Uterus (tissue), 4 donors: ENCODE measurements around the gene ANAPC16. TPM values are rescaled to one million over a fixed set of nuclear protein-coding genes. Genes with fewer than 3 reads are reported as not detected.

ENCODE experiments used
- DNase-seq, 2 donors: peaks; one replicate each; pipeline ENCODE4 v3.0.0-alpha.2; 2019 to 2020
- H3K27ac ChIP-seq, 2 donors: fragments of 200-600 bp; sonication (generic); 1 replicate in 1 of 2; 2 replicates in 1 of 2; pipeline ENCODE4 v1.5.1; 2016 to 2018
- H3K27me3 ChIP-seq, 2 donors: fragments of 200-600 bp; sonication (generic); one replicate each; pipeline ENCODE4 v1.5.1; 2018 to 2019; ENCODE audit warnings: control low read depth in 1 of 2
- H3K36me3 ChIP-seq, 2 donors: fragments of 200-600 bp; sonication (generic); one replicate each; pipeline ENCODE4 v1.5.1; 2019; ENCODE audit warnings: control low read depth in 1 of 2
- H3K4me1 ChIP-seq, 2 donors: fragments of 200-600 bp; sonication (generic); one replicate each; pipeline ENCODE4 v1.5.1; 2018 to 2019; ENCODE audit warnings: control low read depth in 1 of 2
- H3K4me3 ChIP-seq, 2 donors: fragments of 200-600 bp; sonication (generic); 1 replicate in 1 of 2; 2 replicates in 1 of 2; pipeline ENCODE4 v1.5.1; 2018 to 2019; ENCODE audit warnings: mild to moderate bottlenecking in 1 of 2
- H3K9me3 ChIP-seq, 2 donors: fragments of 200-600 bp; sonication (generic); one replicate each; pipeline ENCODE4 v1.5.1; 2019; ENCODE audit warnings: control low read depth in 1 of 2
- POLR2A ChIP-seq, 2 donors: fragments of 450-650 bp; IDR thresholded peaks; one replicate each; pipeline ENCODE4 v1.6.1; 2016; ENCODE audit warnings: antibody characterized with exemption in 2 of 2, mild to moderate bottlenecking in 1 of 2, moderate library complexity in 1 of 2
- intact Hi-C: fragments of 100-400 bp; cut with DNase I; formaldehyde crosslinking; loops from one replicate; pipeline ENCODE4 v1.15.1; 2023; ENCODE audit warnings: low total_unique reads
- total RNA-seq, 4 donors: library from RNA; depleted of rRNA in 3 of 4; stranded (reverse); fragments of >200 nt in 3 of 4; gene quantifications; one replicate each; pipeline versions ENCODE4 v1.1.0 to v1.2.4, GENCODE V29; 2014 to 2023
- TF ChIP-seq, protein P1 (sequence below), 4 experiments: fragments of 200-600 bp in 2 of 4; fragments of 450-650 bp in 2 of 4; sonication (generic) in 2 of 4; IDR thresholded peaks; one replicate each; pipeline ENCODE4 v1.5.1; 2016 to 2019; ENCODE audit warnings: antibody characterized with exemption in 4 of 4, mild to moderate bottlenecking in 2 of 4, moderate library complexity in 1 of 4
- donor health status: DM: yes; HTN: yes; CAD: no.

The ANAPC16 gene
- total RNA-seq, 4 donors from 2014 or later = 83.8 to 144 (median 101) TPM

DNA sequence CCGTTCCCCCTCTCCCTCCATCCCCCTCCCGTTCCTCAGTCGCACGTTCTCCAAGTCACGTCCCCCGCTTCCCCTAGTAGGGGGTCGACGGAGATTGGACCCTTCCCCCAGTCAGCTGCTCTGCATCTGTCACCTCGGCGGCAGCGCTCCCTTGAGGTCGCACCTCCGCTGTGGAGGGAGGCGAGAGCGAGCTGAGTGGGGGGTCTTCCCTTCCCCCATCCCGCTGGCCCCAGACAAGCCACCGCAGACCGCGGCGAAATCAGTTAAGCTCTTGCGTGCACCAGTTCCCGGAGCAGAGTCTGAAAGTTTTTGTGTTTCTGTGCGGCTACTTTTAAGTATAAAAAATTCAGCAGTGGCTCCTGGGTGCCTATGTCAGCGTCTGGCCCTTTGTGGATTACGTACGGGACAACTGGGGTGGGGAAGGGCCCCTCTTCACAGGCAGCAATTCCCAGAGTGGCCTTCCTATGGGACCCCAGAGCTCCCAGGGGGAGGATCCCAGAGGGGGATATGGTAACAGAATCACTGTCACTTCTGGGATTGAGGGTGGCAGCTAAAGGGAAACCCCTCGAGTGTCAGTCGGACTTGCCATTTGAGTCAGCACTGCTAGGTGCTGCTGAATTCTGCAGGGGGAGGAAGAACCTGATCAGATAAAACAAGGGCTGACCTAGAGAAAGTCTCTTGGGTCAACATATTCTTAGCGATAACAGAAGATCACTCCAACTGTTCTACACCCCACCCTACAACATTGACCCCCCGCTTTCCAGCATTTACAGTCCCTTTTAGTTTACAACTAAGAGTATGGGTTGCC is 45.4 kb downstream of the ANAPC16 start:
- intact Hi-C loops = no loop called here
- peak overlapping the region; percentile 42 to 50 for H3K4me3 ChIP-seq
- peaks cover 11 to 20% of the 10 kb centered on the region in 2 donors for H3K4me1 ChIP-seq
- H3K36me3 ChIP-seq = no peaks in the 10 kb centered on the region
- H3K27ac ChIP-seq = peak overlapping the region; percentile 92 to 99
- H3K9me3 ChIP-seq = no peaks in the 10 kb centered on the region
- DNase-seq = no peak
- no peaks in the 10 kb centered on the region for H3K27me3 ChIP-seq
- peak; percentile 17 to 42 for TF ChIP-seq POLR2A (IDR thresholded peaks at IDR 0.05)
- TF ChIP-seq, protein P1, sequence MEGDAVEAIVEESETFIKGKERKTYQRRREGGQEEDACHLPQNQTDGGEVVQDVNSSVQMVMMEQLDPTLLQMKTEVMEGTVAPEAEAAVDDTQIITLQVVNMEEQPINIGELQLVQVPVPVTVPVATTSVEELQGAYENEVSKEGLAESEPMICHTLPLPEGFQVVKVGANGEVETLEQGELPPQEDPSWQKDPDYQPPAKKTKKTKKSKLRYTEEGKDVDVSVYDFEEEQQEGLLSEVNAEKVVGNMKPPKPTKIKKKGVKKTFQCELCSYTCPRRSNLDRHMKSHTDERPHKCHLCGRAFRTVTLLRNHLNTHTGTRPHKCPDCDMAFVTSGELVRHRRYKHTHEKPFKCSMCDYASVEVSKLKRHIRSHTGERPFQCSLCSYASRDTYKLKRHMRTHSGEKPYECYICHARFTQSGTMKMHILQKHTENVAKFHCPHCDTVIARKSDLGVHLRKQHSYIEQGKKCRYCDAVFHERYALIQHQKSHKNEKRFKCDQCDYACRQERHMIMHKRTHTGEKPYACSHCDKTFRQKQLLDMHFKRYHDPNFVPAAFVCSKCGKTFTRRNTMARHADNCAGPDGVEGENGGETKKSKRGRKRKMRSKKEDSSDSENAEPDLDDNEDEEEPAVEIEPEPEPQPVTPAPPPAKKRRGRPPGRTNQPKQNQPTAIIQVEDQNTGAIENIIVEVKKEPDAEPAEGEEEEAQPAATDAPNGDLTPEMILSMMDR (IDR thresholded peaks at IDR 0.05) = no peak

DNA sequence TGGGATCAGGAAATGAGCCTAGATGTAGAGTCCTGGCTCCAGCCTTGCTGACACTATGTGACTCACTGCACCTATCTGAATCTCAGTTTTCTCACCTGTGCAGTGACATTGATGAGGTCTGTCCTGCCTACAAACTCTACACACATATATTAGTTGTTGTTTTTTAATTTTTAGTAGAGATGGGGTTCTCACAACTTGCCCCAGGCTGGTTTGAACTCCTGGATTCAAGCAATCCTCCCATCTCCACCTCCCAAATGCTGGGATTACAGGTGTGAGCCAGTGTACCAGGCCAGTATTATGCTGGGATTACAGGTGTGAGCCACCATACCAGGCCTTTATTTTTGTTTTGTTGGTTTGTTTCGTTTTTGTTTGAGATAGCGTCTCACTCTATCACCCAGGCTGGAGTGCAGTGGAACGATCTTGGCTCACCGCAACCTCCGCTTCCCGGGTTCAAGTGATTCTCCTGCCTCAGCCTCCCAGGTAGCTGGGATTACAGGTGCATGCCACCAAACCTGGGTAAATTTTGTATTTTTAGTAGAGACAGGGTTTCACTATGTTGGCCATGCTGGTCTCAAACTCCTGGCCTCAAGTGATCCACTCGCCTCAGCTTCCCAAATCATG is 46.1 kb downstream of the ANAPC16 start:
- H3K4me3 ChIP-seq = no peak overlapping the region
- DNase-seq = no peak

DNA sequence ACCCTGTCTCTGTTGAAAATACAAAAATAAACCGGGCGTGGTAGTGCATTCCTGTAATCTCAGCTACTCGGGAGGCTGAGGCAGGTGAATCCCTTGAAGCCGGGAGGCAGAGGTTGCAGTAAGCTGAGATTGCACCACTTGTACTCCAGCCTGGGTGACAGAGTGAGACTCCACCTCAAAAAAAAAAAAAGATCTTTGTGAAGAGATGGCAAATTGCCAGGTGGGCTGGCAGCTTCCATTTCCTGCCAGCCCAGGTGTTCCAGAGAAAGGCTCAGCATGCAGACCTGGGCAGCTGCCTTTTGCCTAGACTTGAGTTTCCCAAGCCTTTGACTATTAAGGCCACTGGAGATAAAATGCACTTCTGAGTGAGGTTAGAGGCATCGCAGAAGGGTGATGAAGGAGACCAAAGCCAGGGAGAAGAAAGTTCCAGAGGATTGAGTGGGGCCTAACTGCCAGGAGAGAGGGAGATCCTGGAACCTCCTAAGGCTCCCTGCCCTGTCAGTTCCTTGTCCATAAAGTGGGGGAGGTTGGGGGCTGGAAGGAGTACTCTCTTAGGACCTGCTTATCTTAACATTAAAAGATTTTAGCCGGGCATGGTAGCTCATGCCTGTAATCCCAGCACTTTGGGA is 47.9 kb downstream of the ANAPC16 start:
- no peaks in the 10 kb centered on the region for H3K36me3 ChIP-seq
- intact Hi-C loops = no loop called here
- no peak for TF ChIP-seq POLR2A (IDR thresholded peaks at IDR 0.05)
- TF ChIP-seq, protein P1 (IDR thresholded peaks at IDR 0.05) = no peak
- H3K4me1 ChIP-seq = peaks cover 10 to 16% of the 10 kb centered on the region in 2 donors
- H3K27me3 ChIP-seq = no peaks in the 10 kb centered on the region
- H3K4me3 ChIP-seq = no peak overlapping the region
- no peak overlapping the region for H3K27ac ChIP-seq
- no peak for DNase-seq
- H3K9me3 ChIP-seq = no peaks in the 10 kb centered on the region

More for the DNA sequence above, 46.1 kb downstream of the ANAPC16 start:
- Histone ChIP-seq H3K27me3 (no peaks in the 10 kb centered on the region), H3K36me3 (no peaks in the 10 kb centered on the region), H3K9me3 (no peaks in the 10 kb centered on the region), H3K4me1 (peaks cover 10 to 18% of the 10 kb centered on the region in 2 donors), H3K27ac (peak overlapping the region; percentile 92 to 99)
- TF ChIP-seq, protein P1 (IDR thresholded peaks at IDR 0.05) = no peak
- TF ChIP-seq POLR2A (IDR thresholded peaks at IDR 0.05) = no peak
- intact Hi-C loops = no loop called here

DNA sequence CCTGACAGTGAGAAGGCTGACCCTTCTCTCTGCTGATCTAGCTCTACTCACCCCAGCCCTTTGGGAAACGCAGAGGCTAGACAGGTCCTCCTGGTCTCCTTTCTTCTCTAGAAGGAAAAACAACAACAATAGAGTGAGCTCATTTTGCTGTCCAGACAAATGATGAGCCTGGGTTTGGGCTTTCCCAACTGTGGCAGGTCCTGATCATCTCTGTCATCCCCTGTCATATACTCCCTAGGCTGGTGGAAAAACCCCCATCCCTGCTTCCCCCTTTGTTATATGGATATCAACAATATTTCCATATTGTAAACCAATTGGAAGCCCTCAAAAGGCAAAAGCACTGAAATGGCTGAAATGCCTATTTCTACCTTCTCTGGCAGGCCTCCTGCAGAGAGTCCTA is 48.7 kb downstream of the ANAPC16 start:
- no peak overlapping the region for H3K27ac ChIP-seq
- no peaks in the 10 kb centered on the region for H3K36me3 ChIP-seq
- TF ChIP-seq POLR2A (IDR thresholded peaks at IDR 0.05) = no peak
- TF ChIP-seq, protein P1 (IDR thresholded peaks at IDR 0.05) = no peak
- no peak for DNase-seq
- peaks cover 10% of the 10 kb centered on the region in 2 donors for H3K4me1 ChIP-seq
- no peak overlapping the region for H3K4me3 ChIP-seq
- H3K27me3 ChIP-seq = no peaks in the 10 kb centered on the region
- intact Hi-C loops = no loop called here
- H3K9me3 ChIP-seq = no peaks in the 10 kb centered on the region

GRCh38 chr10:72265508-72265907 is 49.7 kb downstream of the ANAPC16 start:
- Histone ChIP-seq H3K27ac (no peak overlapping the region), H3K36me3 (no peaks in the 10 kb centered on the region), H3K27me3 (no peaks in the 10 kb centered on the region), H3K4me3 (no peak overlapping the region), H3K4me1 (peaks cover under 1% of the 10 kb centered on the region in 2 donors), H3K9me3 (no peaks in the 10 kb centered on the region)
- DNase-seq = no peak
- TF ChIP-seq POLR2A (IDR thresholded peaks at IDR 0.05) = no peak
- TF ChIP-seq, protein P1 (IDR thresholded peaks at IDR 0.05) = no peak
- intact Hi-C loops = no loop called here
